Activated CD4-positive, CD25-positive, alpha-beta regulatory T cell treated with anti-CD3 and anti-CD28 coated beads, Interleukin-2, amount 50 U/mL, for 24 hours (primary cell): Measurements from ENCODE around the gene HPGDS.
"Not testable (repeated sequence)": the region's sequence is repeated elsewhere in the genome, so short reads cannot be mapped to it uniquely, and the experiment has no call there.

ENCODE experiments used
- ATAC-seq, 2 donors: fragments of 150-1000 bp; cut with Tn5 transposase; one replicate each; pipeline ENCODE4 v1.10.0; 2021; ENCODE audit warnings: mild to moderate bottlenecking in 1 of 2, moderate library complexity in 1 of 2

HPGDS gene

DNA sequence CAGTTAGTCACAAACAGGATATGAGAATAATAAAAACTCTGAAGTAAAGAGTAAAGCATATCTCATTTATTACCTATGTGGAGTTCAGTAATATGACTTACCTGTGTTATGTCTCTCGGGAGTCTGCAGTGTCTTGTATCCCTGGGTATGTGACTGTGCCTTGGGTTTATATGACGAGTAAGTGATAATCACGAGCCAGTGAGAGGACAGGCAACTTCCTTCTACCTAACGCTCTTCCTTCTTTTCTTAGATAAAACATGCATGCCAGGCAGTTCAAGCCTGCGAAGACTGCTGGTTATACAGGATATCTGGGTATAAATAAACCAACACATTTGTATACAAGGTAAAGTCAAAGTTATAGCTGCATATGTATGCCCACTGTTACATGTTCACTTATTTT is at the start of gene HPGDS:
HPGDS (minus strand) TSS at position 143 of the 400 bp plus-strand sequence. CDS start 8,207 bp downstream, outside the sequence.
- ATAC-seq = no peak

DNA sequence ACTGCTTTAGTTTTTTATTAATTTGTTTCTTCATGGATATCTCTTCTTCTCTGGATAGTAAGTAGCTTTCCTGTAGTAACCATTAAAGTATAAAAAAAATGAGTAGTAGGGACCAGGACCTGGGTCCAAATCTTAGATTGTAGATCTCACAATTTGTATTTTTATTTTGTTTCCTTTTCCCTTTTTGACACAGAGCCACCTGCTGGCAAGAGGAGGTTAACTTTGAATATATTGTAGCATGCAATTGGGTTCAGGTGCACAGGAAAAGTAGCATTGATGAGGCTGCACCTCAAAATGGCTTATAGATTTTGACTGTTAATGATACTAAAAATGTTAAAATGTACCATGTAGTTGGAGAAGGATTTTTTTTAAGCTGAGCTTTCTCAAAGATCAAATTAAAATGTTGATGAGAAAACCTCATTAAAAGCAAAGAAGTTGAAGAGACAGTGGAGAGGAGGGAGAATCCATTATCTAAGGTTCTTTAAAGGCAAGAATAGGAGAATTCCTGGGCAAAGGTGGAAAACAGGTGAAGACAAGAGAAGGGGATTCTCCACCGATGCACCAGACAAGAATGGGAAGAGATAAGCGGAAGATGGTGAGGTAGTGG is 48.3 kb upstream of the HPGDS start:
- no peak for ATAC-seq

DNA sequence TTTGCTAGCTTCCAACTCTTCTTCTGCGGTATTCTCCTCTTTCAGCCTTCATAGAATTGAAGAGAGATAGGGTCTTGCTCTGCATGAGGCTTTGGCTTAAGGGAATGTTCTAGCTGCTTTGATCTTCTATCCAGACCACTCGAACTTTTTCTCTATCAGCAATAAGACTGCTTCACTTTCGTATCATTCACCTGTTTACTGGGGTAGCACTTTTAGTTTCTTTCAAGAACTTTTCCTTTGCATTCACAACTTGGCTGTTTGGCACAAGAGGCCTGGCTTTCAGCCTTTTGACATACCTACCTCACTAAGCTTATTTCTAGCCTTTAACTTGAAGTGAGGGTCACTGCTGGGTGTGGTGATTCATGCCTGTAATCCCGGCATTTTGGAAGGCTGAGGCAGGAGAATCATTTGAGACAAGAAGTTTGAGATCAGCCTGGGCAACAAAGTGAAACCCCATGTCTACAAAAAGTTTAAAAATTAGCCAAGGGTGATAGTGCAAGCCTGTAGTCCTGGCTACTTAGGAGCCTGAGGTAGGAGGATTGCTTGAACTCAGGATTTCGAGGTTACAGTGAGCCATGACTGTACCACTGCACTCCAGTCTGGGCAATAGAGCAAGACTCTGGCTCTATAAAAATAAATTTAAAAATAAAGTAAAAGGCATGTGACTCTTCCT is 47.1 kb upstream of the HPGDS start:
- ATAC-seq = no peak

DNA sequence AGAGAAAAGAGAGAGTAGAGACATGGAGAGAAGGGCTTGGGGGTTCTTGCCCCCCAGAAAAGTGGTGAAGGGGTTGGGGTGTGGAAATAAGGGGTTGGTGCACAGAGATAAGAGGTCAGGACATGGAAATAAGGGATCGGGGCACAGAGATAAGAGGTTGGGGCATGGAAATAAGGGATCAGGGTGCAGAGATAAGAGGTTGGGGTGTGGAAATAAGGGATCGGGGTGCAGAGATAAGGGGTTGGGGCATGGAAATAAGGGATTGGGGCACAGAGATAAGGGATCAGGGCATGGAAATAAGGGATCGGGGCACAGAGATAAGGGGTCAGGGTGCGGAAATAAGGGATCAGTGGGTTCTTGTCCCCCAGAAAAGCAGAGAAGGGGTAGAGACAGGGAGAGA is 45.3 kb upstream of the HPGDS start:
- ATAC-seq = not testable (repeated sequence)

DNA sequence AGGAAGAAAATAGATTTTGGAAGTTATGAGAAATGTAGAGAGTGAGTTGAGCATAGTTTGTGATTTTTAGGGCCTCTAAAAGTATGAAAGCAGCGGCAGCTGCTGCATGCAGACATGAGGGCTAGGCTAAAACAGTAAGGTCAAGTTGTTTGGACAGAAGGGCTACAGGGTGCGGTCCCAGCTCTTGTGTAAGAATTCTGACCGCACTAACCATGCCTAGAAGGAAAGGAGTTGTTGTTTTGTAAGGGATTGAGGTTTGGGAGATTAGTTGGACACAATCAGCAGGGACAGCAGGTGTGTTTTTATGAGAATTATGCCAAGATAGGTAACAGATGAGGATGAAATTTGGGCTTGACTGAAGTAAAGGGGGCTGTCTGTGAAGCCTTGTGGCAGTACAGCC is 42.8 kb upstream of the HPGDS start:
- not testable (repeated sequence) for ATAC-seq

DNA sequence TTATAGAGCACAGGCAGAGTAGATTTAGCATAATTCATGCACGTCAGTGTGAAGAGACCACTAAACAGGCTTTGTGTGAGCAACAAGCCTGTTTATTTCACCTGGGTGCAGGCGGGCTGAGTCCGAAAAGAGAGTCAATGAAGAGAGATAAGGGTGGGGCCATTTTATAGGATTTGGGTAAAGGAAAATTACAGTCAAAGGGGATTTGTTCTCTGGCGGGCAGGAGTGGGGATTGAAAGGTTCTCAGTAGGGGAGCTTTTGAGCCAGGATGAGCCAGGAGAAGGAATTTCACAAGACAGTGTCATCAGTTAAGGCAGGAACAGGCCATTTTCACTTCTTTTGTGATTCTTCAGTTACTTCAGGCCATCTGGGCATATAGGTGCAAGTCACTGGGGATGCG is 40.3 kb upstream of the HPGDS start:
- not testable (repeated sequence) for ATAC-seq

DNA sequence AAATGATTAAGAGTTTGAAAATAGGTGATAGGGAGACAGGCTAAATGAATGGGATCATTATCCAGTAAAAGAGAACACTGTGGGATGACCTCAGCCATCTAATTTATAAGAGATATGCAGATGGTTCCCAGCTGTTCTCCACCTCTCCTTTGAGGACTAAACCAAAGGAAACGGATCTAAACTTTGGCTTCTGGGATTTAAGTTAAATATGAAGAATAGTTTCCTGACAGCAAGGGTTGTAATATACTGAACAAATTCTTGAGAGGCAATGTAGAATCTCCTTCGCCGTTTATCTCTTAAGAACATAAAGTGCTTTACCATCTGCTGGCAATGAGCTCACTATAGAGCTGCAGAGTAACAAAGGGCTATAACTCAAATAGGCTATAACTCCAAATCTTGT is 35.4 kb upstream of the HPGDS start:
- ATAC-seq = no peak

DNA sequence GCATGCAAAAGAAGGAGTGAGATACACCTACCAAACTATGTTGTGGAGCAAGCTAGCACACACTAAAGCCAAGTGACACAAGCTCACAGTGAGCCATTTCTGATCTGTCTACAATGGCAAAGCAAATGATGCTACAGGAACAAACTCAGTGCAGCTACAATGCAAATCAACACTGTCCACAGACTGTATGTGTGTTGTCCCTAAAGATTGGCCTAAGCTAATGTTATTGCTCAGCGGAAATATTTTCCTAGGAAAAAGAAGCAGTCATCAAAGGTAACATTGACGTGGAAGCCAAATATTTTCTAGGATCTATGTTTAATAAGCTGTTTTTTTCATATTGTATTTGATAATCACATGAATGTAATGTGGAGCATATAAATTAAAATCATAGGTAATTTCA is 34.7 kb upstream of the HPGDS start:
- ATAC-seq = no peak

DNA sequence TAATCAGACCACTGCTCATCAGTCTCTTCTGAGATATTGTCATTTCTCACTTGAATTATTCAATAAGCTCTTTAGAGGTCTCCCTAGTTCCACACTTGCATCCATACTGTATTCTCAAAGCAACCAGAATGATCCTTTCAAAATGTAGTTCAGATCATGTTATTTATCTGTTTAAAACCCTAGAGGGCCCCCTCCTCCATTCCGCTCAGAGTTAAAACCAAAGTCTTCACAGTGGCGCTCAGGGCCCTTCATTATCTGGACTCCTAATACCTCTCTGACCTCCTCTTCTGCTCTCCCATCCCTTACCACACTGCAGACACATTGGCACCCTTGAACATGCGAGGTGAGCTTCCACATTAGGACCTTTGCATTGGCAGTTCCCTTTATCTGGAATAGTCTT is 32.7 kb upstream of the HPGDS start:
- ATAC-seq = no peak

DNA sequence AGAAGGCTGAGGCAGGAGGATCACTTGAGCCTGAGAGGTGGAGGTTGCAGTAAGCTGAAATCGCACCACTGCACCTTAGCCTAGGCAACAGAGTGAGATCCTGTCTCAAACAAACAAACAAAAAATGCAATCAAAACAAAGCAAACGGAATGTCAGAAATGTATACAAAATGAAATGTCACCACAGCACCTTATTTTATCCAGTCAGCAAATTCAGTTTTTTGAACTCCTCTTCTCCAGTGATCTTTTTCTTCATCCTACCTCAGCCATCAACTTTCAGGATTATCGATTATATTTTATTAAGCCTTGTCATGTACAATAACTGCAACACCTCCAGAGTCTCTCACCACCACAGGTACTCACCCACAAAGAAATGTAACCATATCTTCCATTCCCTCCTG is 31.1 kb upstream of the HPGDS start:
- no peak for ATAC-seq

DNA sequence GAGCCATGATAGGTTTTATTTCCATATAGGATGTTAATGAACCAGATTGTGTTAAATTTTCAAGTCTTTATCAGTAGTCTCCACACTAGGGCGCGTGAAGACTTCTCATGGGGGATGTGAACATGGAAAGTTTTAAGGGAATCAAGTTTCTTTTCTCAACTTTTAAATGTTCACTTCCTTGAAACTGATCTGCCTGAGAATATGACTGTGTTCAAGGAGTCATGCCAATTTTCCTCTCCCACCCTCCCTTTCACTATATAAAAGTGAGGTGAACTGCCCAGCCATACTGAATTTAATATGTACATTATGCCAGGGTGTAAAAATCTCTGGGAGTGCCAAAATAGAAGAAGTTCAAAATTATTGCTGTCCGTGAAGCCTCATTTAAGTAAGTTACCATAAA is 30.4 kb upstream of the HPGDS start:
- ATAC-seq = no peak

DNA sequence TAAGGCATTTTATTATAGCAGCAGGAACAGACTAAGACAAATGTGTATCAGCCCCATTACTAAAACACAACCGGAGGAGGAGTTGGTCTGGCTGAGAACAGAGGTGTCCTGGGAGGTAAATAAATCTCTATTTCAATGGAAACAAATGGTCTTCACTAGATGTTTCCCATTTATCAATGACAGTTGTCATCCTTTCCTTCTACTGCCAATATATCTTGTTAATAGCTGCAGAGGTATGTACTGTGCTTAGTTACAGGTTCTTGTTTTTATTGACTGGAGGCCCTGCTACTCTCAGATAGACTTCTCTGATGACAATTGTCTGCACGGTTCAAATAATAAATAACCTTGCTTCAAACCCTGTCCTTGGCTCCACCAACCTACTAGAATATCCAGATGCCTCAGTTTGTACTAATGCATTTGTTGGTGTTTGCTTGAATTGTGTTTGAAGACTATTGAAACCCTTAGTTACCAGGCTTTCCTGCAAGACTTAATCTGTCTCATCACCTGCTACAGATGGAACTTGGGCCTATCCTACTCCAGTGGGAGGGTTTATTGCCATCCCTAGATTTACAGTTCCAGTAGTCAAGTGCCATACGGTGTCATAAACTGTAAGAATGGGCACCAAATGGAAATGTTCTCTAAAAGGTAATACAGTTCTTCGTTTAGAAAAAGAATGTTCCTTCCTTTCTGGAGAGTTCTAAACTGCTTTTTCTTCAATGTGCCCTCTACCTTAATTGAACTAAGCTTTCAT is 29.8 kb upstream of the HPGDS start:
- no peak for ATAC-seq

DNA sequence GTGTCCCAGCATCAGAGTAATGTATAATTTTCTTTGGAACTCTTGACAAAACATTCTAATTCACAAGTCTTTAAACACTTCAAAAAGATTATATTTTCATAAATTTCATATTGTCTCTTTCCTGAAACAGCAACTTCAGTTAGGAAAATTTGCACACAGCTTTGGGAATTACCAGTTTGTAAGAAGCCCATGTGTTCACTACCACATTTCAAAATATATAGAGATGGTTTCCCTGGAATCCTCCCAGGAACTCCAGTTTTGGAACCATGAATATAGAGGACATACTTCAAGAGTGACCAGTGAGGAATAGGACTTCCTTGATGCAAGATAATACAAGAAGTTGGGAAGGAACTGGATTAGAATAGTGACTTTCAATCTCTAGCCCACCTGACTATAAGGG is 28.7 kb upstream of the HPGDS start:
- ATAC-seq = no peak

DNA sequence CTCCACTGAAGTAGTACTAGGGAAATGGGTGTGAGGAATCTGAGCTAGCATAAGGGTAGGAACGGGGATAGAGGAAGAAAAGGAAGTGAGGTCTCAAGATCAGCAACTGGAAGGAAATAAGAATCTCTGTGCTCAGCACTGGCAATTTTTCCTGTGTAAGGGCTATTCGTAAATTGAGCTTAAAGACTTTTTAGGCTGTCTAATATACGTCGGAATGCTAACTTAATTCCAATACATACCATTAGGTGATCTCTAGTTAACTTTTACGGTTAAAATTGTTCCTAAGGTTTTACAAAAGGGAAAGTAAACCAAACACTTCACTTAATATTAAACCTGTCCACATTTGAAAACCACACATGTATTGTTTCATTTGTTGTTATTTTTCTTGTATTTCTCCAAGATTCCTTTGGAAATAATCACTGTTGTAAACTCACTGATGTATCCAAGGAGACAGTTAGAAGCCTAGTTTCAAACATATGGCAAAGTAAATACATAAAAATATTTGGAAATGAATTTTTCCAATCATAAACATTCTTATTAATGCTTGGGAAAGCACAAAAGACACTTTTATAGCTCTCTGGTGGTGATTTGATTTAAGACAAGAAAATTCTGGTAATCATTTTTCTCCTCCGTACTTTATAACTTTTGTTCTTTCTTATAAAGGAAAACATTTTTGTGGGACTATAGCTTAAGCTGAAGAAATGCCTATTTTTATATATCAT is 28.1 kb upstream of the HPGDS start:
- ATAC-seq = no peak

DNA sequence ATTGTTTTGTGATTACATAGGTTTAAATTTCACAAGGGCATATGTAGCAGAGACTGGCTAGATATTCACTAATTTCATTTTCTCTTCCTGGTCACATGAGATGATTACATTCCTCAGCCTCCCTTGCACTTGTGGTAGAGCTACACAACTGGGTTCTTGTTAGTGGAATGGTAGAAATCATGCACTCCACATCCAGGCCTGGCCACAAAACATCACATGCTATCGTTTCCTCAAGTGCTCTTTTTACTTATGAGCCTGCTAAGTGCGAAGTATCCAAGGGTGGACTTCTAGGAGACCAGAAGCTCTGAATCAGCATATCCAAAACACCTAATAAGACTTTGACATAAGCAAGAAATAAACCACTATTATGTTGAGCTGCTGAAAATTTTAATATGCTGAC is 26.4 kb upstream of the HPGDS start:
- no peak for ATAC-seq

DNA sequence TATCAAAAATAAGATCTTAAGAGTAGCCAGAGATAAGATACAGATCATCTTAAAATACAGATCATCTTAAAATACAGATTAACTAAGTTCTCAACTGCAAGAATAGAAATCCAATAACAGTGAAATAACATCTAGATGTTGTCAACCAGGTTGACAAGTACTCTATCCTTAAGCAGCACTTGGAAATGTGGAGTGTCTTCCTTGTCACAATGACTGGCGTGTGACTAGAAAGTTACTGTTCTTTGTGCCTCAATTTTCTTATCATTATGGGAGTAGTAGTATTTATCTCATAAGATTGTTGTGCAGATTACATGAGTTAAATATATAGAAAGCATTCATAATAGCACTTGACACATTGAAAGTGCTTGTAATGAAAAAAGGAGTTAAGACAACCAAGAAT is 25.8 kb upstream of the HPGDS start:
- ATAC-seq = no peak

DNA sequence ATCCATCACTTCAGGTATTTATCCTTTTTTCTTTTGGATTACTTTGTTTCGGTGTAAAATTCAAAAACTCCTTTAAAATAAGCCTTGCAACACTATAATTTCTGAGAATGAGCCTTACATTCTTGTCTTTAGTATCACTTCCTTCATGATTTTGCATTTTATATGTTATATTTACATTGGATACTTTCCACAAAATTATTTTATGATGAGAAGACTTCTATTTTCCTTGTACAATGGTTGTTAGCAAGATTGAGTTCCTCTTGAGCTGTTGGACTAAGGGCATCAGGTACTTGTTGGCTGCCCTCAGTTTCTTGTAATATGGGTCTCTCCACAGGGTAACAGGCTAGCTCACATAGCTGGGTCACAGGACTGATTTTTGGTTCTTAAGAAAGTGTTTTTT is 22.7 kb upstream of the HPGDS start:
- no peak for ATAC-seq

DNA sequence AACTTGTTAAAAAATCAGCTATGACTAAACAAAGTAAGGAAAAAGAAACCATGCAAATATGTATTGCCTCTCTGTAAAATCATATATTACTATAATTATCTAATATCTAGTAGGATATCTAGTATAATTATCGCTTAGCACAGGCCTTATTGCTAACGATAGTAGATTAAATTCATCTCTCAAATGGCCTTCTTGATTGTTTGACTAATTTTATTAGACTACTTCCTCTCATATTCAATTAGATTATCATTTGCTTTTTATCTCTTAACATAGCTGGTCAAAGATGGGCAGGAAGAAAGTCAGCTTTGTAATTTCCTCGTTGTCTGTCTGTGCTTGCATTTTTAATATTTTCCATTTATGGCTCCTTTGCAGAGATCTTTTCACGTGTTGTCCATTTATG is 21.9 kb upstream of the HPGDS start:
- no peak for ATAC-seq

DNA sequence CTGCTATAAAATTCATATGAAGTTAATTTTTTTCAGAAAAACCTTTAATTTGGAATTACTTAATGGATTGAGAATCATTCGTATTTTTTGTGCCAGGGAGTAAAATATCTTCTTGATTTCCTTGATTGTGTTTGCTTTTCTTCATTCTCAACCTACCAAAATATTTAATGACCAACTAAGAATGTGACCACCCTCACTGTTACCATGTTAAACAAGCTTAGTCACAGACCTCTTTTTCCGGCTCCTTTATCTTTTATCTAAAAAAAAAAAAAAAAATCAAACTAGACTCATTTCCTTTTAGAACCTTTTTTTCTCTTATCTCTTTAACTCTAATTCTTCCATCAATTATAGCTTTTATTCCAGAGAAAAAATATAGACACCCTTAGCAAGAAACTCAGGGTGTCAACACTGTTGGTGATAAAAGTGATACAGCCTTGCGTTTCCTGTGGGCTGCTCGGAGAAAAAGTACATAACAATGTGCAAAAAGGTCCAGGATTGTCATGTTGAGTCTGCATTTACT is 20.6 kb upstream of the HPGDS start:
- ATAC-seq = no peak

DNA sequence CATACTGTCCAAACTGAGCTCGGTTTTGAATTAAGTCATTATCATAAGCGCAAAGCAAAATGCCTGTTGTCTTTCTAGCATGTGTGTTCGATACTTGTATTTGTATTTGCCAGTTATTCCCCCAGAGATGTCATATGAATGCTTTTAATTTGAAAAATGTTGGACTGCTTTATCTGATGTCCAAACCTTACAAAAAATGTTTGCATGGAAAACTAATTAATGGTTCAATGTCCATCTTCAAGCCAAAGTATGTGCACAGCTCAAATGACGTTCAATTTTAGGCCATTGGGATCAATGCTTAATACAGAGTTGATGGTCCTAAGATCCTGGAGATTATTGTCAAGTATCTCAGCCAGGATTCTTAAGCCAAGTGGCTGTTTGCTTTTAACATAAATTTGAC is 17.2 kb upstream of the HPGDS start:
- ATAC-seq = no peak

DNA sequence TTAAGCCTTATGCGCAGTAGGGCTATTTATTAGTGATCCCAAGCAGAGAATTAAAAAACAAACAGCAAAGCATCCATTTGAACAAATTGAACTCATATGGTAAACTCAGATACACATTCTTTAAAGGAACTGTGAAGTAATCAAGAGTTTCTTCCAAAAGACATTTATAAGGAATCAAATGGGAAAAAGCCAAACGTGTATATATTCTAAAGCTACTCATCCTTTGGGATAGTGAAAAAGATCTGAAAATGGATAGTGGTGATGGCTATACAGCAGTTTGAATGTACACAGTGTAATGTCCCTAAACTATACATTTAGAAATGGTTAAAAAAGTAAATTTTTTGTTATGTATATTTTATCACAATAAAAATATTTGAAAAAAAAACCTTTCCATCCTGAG is 16.6 kb upstream of the HPGDS start:
- no peak for ATAC-seq

DNA sequence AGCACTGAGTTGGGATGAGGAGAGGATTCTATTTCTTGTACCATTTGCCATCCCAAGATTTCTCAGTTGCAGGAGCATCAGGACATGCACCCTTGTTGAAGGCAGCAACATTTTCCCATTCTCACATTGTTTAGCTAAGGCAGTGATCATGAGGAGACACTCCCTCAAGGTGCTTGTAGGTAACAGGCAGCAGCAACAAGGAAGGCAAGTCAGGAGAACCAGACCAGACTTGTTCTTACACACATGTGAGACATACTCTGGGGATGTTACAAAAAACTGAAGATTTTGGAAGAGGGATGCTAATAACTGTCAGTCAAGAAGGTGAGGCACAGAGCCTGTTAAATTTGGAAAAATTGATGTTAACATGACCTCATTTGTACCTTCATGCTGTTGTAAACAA is 15.5 kb upstream of the HPGDS start:
- ATAC-seq = no peak

DNA sequence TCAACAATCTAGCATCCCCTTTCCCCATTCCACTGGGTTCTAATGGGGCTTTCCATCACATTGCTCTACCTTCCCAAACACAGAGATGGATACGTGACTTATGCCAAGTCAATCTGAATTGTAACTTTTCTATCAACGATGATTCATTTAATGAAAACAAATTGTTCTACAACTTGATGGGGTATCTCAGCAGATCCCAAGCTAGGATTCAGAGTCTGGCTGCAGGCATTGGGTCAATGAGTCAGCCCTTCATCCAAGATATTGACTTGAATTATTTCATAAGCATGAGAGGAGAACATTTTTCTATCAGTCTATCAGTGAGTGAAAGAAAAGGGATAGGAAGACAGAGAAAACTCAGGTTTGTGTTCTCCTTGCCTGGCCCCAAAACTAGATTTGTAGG is 15.0 kb upstream of the HPGDS start:
- ATAC-seq = no peak
